ENCODE results near the gene CSGALNACT2. TPM values are rescaled to one million over a fixed set of nuclear protein-coding genes. Genes with fewer than 3 reads are reported as not detected.
"Not testable (repeated sequence)": the region's sequence is repeated elsewhere in the genome, so short reads cannot be mapped to it uniquely, and the experiment has no call there.

CSGALNACT2 gene
- total and polyA plus RNA-seq, 2 donors (not counting 1 experiment from before 2014, with no cell fraction given), result 10.9 to 24.0 TPM

- ATAC-seq (ENCODE audit: low read depth), result no peak
- WGBS (ENCODE audit: insufficient coverage), result 87% methylated on average over 9 of the region's 9 CpGs
- no peaks in the 10 kb centered on the region for H3K4me1 ChIP-seq (ENCODE audit: control insufficient read depth in 2 of 2, insufficient read depth in 2 of 2, low read length in 2 of 2)
- Mint-ChIP-seq H3K4me3 (no peak overlapping the region), H3K4me1 (no peaks in the 10 kb centered on the region), H3K9me3 (ENCODE audit: insufficient read depth) (no peaks in the 10 kb centered on the region), H3K27me3 (peaks cover 14% of the 10 kb centered on the region), H3K27ac (no peak overlapping the region)
- no peak overlapping the region for H3K4me2 ChIP-seq (replicated peaks; ENCODE audit: low read depth, low read length, poor library complexity, severe bottlenecking)
- no peak for TF ChIP-seq CTCF (IDR thresholded peaks at IDR 0.05)
- no peak for TF ChIP-seq EZH2 (IDR thresholded peaks at IDR 0.05; ENCODE audit: borderline replicate concordance, insufficient read depth, low read depth, low read length, poor library complexity, severe bottlenecking)
- no peak overlapping the region for H3K27ac ChIP-seq (ENCODE audit: low read length in 2 of 2)
- peaks cover 0 to 2% (median 0%) of the 10 kb centered on the region in 4 experiments for H3K27me3 ChIP-seq (replicated peaks in 1 of 4; ENCODE audit: control extremely low read depth in 1 of 4, control insufficient read depth in 3 of 4, insufficient read depth in 4 of 4, low read length in 3 of 4)
- POLR2A ChIA-PET, result no interaction called here
- CTCF ChIA-PET, result no interaction called here
- H3K79me2 ChIP-seq (ENCODE audit: control insufficient read depth, insufficient read depth, low read length), result no peaks in the 10 kb centered on the region
- no peaks in the 10 kb centered on the region for H3K36me3 ChIP-seq (replicated peaks in 1 of 2; ENCODE audit: control extremely low read depth in 1 of 2, control insufficient read depth in 1 of 2, extremely low read depth in 1 of 2, insufficient read depth in 2 of 2, low read length in 1 of 2)
- intact Hi-C loops (cut with micrococcal nuclease), result no loop called here
- no peak overlapping the region for H2AFZ ChIP-seq (ENCODE audit: insufficient read depth, low read depth, low read length, poor library complexity, severe bottlenecking)
- H3K4me3 ChIP-seq (ENCODE audit: control extremely low read depth in 1 of 5, extremely low read depth in 1 of 5, insufficient read depth in 1 of 5, low read depth in 2 of 5, low read length in 4 of 5), result no peak overlapping the region
- H4K20me1 ChIP-seq (ENCODE audit: control insufficient read depth, insufficient read depth, low read length, poor library complexity, severe bottlenecking), result no peaks in the 10 kb centered on the region
- no peaks in the 10 kb centered on the region for H3K9me3 ChIP-seq (ENCODE audit: control extremely low read depth in 1 of 3, control insufficient read depth in 2 of 3, insufficient read depth in 1 of 3, low read length in 2 of 3)
- no peak overlapping the region for H3K9ac ChIP-seq (ENCODE audit: low read length)
- no peak for DNase-seq
These were observed 44.2 kb upstream of the CSGALNACT2 start for GRCh38 chr10:43094085-43094484.

- H3K9me3 Mint-ChIP-seq (ENCODE audit: insufficient read depth); H3K4me1 Mint-ChIP-seq; H3K9me3 ChIP-seq (ENCODE audit: control extremely low read depth in 1 of 3, control insufficient read depth in 2 of 3, insufficient read depth in 1 of 3, low read length in 2 of 3); H3K4me1 ChIP-seq (ENCODE audit: control insufficient read depth in 2 of 2, insufficient read depth in 2 of 2, low read length in 2 of 2); DNase-seq; POLR2A ChIA-PET; H4K20me1 ChIP-seq (ENCODE audit: control insufficient read depth, insufficient read depth, low read length, poor library complexity, severe bottlenecking); H3K9ac ChIP-seq (ENCODE audit: low read length); CTCF ChIA-PET; H3K27ac ChIP-seq (ENCODE audit: low read length in 2 of 2); H3K27ac Mint-ChIP-seq; H3K79me2 ChIP-seq (ENCODE audit: control insufficient read depth, insufficient read depth, low read length); intact Hi-C loops (cut with micrococcal nuclease); H3K4me3 Mint-ChIP-seq; ATAC-seq (ENCODE audit: low read depth); H2AFZ ChIP-seq (ENCODE audit: insufficient read depth, low read depth, low read length, poor library complexity, severe bottlenecking); H3K4me3 ChIP-seq (ENCODE audit: control extremely low read depth in 1 of 5, extremely low read depth in 1 of 5, insufficient read depth in 1 of 5, low read depth in 2 of 5, low read length in 4 of 5); H3K36me3 ChIP-seq (replicated peaks in 1 of 2; ENCODE audit: control extremely low read depth in 1 of 2, control insufficient read depth in 1 of 2, extremely low read depth in 1 of 2, insufficient read depth in 2 of 2, low read length in 1 of 2); H3K4me2 ChIP-seq (replicated peaks; ENCODE audit: low read depth, low read length, poor library complexity, severe bottlenecking): not testable (repeated sequence)
- H3K27me3 Mint-ChIP-seq, result peaks cover 34% of the 10 kb centered on the region
- peaks cover 0 to 27% (median under 1%) of the 10 kb centered on the region in 4 experiments for H3K27me3 ChIP-seq (replicated peaks in 1 of 4; ENCODE audit: control extremely low read depth in 1 of 4, control insufficient read depth in 3 of 4, insufficient read depth in 4 of 4, low read length in 3 of 4)
- WGBS (ENCODE audit: insufficient coverage), result 89% methylated on average over 4 of the region's 6 CpGs
These were observed 38.9 kb upstream of the CSGALNACT2 start for GRCh38 chr10:43099339-43099738.

All from B cell (primary cell).